WERI-Rb-1 (cell line): ENCODE data around the gene DIP2B.

ENCODE experiments used
- DNase-seq: peaks from one replicate; pipeline ENCODE4 v3.0.0-alpha.2; 2020
- H3K27ac ChIP-seq: fragments of 250-450 bp; sonication (Bioruptor Pico); 2 replicates; pipeline ENCODE4 v1.5.1; 2020; ENCODE audit warnings: mild to moderate bottlenecking, moderate library complexity
- H3K27me3 ChIP-seq: fragments of 250-450 bp; sonication (Bioruptor Pico); 2 replicates; pipeline ENCODE4 v1.5.1; 2021; ENCODE audit warnings: mild to moderate bottlenecking, low read depth, moderate library complexity; ENCODE audit not compliant: insufficient read depth, severe bottlenecking
- H3K36me3 ChIP-seq: fragments of 250-450 bp; sonication (Bioruptor Pico); 2 replicates; pipeline ENCODE4 v1.5.1; 2020; ENCODE audit warnings: mild to moderate bottlenecking, moderate library complexity
- H3K4me3 ChIP-seq: 2 replicates; pipeline ENCODE4 v1.5.1; 2011; ENCODE audit warnings: low read depth, mild to moderate bottlenecking, control low read depth, low read length
- H3K9me3 ChIP-seq: fragments of 250-450 bp; sonication (Bioruptor Pico); 2 replicates; pipeline ENCODE4 v1.5.1; 2021; ENCODE audit warnings: mild to moderate bottlenecking, moderate library complexity; ENCODE audit not compliant: severe bottlenecking
- TF ChIP-seq, protein P1 (sequence below): IDR thresholded peaks from 2 replicates; pipeline ENCODE4 v1.5.1; 2011; ENCODE audit warnings: low read depth, mild to moderate bottlenecking, control low read depth, inconsistent platforms, low read length

DIP2B gene

DNA sequence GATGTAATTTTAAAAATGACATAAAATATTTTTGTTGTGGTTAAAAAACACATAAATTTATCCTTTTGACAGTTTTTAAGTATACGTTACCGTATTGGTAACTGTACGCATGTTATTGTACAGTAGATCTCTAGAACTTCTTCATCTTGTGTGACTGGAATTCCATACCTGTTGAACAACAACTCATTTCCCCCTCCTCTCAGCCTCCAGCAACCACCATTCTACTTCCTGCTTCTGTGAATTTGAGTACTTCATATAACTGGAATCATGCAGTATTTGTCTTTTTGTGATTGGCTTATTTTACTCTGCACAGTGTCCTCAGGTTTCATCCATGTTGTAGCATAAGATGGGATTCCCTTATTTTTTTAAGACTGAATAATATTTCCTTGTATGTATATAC lies 145.5 kb downstream of the DIP2B start:
- DNase-seq: no peak
- TF ChIP-seq, protein P1, sequence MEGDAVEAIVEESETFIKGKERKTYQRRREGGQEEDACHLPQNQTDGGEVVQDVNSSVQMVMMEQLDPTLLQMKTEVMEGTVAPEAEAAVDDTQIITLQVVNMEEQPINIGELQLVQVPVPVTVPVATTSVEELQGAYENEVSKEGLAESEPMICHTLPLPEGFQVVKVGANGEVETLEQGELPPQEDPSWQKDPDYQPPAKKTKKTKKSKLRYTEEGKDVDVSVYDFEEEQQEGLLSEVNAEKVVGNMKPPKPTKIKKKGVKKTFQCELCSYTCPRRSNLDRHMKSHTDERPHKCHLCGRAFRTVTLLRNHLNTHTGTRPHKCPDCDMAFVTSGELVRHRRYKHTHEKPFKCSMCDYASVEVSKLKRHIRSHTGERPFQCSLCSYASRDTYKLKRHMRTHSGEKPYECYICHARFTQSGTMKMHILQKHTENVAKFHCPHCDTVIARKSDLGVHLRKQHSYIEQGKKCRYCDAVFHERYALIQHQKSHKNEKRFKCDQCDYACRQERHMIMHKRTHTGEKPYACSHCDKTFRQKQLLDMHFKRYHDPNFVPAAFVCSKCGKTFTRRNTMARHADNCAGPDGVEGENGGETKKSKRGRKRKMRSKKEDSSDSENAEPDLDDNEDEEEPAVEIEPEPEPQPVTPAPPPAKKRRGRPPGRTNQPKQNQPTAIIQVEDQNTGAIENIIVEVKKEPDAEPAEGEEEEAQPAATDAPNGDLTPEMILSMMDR: no peak

DNA sequence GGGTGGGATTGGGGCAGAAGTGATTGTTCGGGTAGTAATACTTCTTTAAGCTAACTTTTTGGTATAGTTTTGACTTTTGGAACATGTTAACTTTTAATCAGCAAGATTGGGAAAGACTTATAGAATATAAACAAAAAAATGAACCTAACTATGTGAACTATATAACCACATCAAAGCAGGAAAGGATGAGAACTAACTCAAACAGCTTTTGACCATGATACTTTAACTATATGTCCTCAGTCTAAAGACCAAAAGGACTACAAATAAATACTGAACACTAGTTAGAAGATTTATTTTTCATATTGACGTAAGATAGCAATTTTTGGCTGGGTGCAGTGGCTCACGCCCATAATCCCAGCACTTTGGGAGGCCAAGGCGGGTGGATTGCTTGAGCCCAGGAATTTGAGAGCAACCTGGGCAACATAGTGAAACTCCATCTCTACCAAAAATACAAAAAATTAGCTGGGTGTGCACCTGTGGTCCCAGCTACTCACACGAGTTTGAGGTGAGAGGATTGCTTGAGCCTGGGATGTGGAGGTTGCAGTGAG lies 150.7 kb downstream of the DIP2B start:
- H3K4me3 ChIP-seq: no peak overlapping the region
- H3K27me3 ChIP-seq: no peaks in the 10 kb centered on the region
- no peak overlapping the region for H3K27ac ChIP-seq
- TF ChIP-seq, protein P1: no peak
- H3K36me3 ChIP-seq: no peaks in the 10 kb centered on the region
- no peak for DNase-seq
- H3K9me3 ChIP-seq: no peaks in the 10 kb centered on the region

More for the DNA sequence above, 145.5 kb downstream of the DIP2B start:
- H3K9me3 ChIP-seq: no peaks in the 10 kb centered on the region
- H3K36me3 ChIP-seq: no peaks in the 10 kb centered on the region
- H3K27me3 ChIP-seq: no peaks in the 10 kb centered on the region
- H3K27ac ChIP-seq: no peak overlapping the region
- H3K4me3 ChIP-seq: no peak overlapping the region

DNA sequence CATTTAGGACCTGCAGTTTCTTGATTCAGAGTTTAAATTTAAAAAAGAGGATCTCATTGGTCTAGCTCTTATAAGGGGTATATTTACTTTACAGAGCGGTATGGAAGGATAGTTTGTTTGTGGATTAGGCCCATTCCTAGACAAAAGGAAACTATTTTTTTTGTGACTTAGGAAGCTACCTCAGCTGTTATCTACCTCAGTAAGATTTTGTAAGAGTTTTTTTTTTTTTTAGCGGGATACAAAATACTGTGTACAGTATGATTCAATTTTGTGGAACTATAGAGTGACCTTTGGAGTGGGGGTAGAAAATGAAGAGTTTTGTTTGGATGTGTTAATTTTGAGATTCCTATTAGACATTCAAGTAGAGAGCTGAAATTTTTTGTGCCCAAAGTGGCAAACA lies 154.5 kb downstream of the DIP2B start:
- no peak for DNase-seq
- Histone ChIP-seq H3K9me3 (no peaks in the 10 kb centered on the region), H3K27ac (no peak overlapping the region), H3K36me3 (peaks cover 3% of the 10 kb centered on the region; the same call in 1 of the 2 replicates), H3K27me3 (no peaks in the 10 kb centered on the region), H3K4me3 (no peak overlapping the region)
- TF ChIP-seq, protein P1: no peak

DNA sequence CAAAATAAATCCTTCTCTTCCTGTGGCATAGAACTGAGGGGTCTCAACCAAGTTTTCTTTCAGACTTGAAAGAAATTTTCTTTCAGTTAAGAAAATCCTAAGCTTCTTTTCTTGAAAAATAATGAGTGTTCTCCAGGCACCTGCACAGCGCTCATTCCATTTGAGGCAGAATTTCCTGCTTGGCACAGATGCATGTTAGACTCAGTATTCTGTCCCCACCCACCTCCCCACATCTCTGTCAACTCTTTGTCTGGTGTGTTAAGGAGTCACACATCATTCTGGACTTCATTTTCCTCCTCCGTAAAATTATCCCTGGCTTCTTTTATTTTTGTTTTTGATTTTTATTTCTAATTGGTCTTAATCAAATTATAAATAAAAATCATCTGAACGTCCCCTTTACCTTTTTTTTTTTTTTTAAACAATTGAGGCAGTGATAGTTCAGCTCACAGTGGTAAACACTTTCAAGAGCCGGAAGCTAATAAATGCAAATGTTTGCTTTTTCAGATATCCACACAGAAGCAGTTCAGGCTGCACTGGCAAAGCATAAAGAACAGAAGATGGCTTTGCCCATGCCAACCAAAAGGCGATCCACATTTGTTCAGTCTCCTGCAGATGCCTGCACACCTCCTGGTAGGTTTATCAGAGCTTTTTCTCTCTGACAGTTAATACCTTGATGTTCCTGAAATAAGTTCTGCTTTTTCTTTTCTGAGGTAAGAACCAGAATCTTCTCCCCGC lies 155.1 kb downstream of the DIP2B start:
- Histone ChIP-seq H3K4me3 (no peak overlapping the region), H3K9me3 (no peaks in the 10 kb centered on the region), H3K36me3 (peaks cover 3% of the 10 kb centered on the region; the same call in 1 of the 2 replicates), H3K27ac (no peak overlapping the region), H3K27me3 (no peaks in the 10 kb centered on the region)
- TF ChIP-seq, protein P1: no peak
- DNase-seq: no peak

DNA sequence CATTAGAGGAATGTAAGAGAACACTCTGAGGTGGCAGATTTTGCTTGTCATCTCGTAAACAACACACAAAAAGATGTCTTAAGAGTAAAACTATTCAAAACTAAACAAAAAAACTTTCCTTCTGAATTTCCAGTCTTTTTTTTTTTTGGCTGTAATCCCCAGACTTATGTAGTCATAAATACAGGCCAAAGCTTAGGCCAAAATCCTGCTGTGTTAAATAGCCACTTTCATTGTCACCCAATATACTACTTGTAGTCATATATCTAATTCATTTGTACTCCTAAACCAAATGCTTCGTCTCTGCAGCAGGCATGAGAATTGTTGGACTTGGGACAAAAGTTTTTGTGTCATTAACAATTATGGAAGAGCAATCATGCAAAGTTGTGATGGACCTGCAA lies 155.6 kb downstream of the DIP2B start:
- Histone ChIP-seq H3K36me3 (peaks cover 3% of the 10 kb centered on the region; the same call in 1 of the 2 replicates), H3K4me3 (no peak overlapping the region), H3K27ac (no peak overlapping the region), H3K9me3 (no peaks in the 10 kb centered on the region), H3K27me3 (no peaks in the 10 kb centered on the region)
- TF ChIP-seq, protein P1: no peak
- DNase-seq: no peak
